GM18870 (cell line): ENCODE results near the gene SLC4A1AP.
"Not testable (repeated sequence)": the region's sequence is repeated elsewhere in the genome, so short reads cannot be mapped to it uniquely, and the experiment has no call there.

Source experiments
- ATAC-seq: cut with Tn5 transposase; IDR thresholded peaks from one replicate; pipeline ENCODE4 v1.9.1; 2021; ENCODE audit warnings: moderate library complexity; ENCODE audit not compliant: unreplicated experiment

The SLC4A1AP gene

GRCh38 chr2:27663285-27664153 lies at the start of gene SLC4A1AP, which contains the start of gene SUPT7L:
Gene SLC4A1AP (plus strand): TSS chr2:27663889. CDS start chr2:27663915, 26 bp downstream.
Gene SUPT7L (minus strand): TSS chr2:27663614. CDS start chr2:27662192, 1,422 bp downstream.
- peak; percentile 57 for ATAC-seq

- ATAC-seq, result no peak
Measured at GRCh38 chr2:27613985-27614384, 49.7 kb upstream of the SLC4A1AP start.

GRCh38 chr2:27615316-27615715 lies 48.4 kb upstream of the SLC4A1AP start:
- no peak for ATAC-seq

GRCh38 chr2:27621524-27621923 lies 42.2 kb upstream of the SLC4A1AP start:
- no peak for ATAC-seq

- ATAC-seq, result no peak
Measured at GRCh38 chr2:27622921-27623384, 40.7 kb upstream of the SLC4A1AP start.

GRCh38 chr2:27624943-27625342 lies 38.7 kb upstream of the SLC4A1AP start:
- no peak for ATAC-seq

- not testable (repeated sequence) for ATAC-seq
Measured at GRCh38 chr2:27626323-27626722, 37.4 kb upstream of the SLC4A1AP start.

GRCh38 chr2:27626921-27627320 lies 36.8 kb upstream of the SLC4A1AP start:
- ATAC-seq, result not testable (repeated sequence)

- ATAC-seq, result no peak
Measured at GRCh38 chr2:27627963-27628766, 35.5 kb upstream of the SLC4A1AP start.

- peak; percentile 87 for ATAC-seq
Measured at GRCh38 chr2:27628767-27629709, 34.7 kb upstream of the SLC4A1AP start, which contains the start of the genes CCDC121 and GPN1. Gene CCDC121 (minus strand): TSS chr2:27629012. CDS start chr2:27627799, 1,213 bp downstream. Gene GPN1 (plus strand): TSS chr2:27629050. CDS start chr2:27629059, 9 bp downstream.

GRCh38 chr2:27630257-27630656 lies 33.4 kb upstream of the SLC4A1AP start:
- not testable (repeated sequence) for ATAC-seq

- ATAC-seq, result no peak
Measured at GRCh38 chr2:27634291-27634690, 29.4 kb upstream of the SLC4A1AP start.

- no peak for ATAC-seq
Measured at GRCh38 chr2:27636766-27637165, 26.9 kb upstream of the SLC4A1AP start.

GRCh38 chr2:27638037-27638637 lies 25.6 kb upstream of the SLC4A1AP start:
- no peak for ATAC-seq

GRCh38 chr2:27638709-27639108 lies 25.0 kb upstream of the SLC4A1AP start:
- no peak for ATAC-seq

- ATAC-seq, result no peak
Measured at GRCh38 chr2:27640722-27641245, 22.9 kb upstream of the SLC4A1AP start.

GRCh38 chr2:27645197-27645596 lies 18.5 kb upstream of the SLC4A1AP start:
- ATAC-seq, result no peak

- ATAC-seq, result no peak
Measured at GRCh38 chr2:27647289-27647688, 16.4 kb upstream of the SLC4A1AP start.

- ATAC-seq, result no peak
Measured at GRCh38 chr2:27647737-27648136, 16.0 kb upstream of the SLC4A1AP start.

- ATAC-seq, result no peak
Measured at GRCh38 chr2:27651056-27651455, 12.6 kb upstream of the SLC4A1AP start.
